B cell (primary cell): ENCODE results near the gene CCDC85C.

ENCODE experiments used
- CTCF ChIP-seq: fragments of 200-600 bp; IDR thresholded peaks from one replicate; pipeline ENCODE4 v1.8.0; 2022; ENCODE audit warnings: antibody characterized with exemption, mild to moderate bottlenecking
- EZH2 ChIP-seq: IDR thresholded peaks from 2 replicates; pipeline ENCODE4 v1.6.1; 2012; ENCODE audit warnings: borderline replicate concordance, low read depth, mild to moderate bottlenecking, moderate library complexity, low read length; ENCODE audit not compliant: insufficient read depth, poor library complexity, severe bottlenecking

GRCh38 chr14:99508896-99509629 is 94.9 kb downstream of the CCDC85C start:
- TF ChIP-seq EZH2 (no peak), CTCF (no peak)
